Fibroblast of lung (primary cell): ENCODE data around the gene ATP23. TPM values are rescaled to one million over a fixed set of nuclear protein-coding genes. Genes with fewer than 3 reads are reported as not detected.

Experiments
- DNase-seq, 2 donors: peaks; one replicate each; pipeline versions ENCODE4 v3.0.0 to v3.0.0-alpha.2; 2010; ENCODE audit warnings: low read depth in 2 of 2
- H2AFZ ChIP-seq: 2 replicates; pipeline ENCODE4 v1.5.1; 2012; ENCODE audit warnings: low read length, control low read depth, inconsistent platforms
- H3K27ac ChIP-seq: 2 replicates; pipeline ENCODE4 v1.5.1; 2011; ENCODE audit warnings: low read length, control low read depth; ENCODE audit not compliant: insufficient read depth
- H3K27me3 ChIP-seq: 2 replicates; pipeline ENCODE4 v1.5.1; 2011; ENCODE audit warnings: mild to moderate bottlenecking, low read length; ENCODE audit not compliant: control insufficient read depth, insufficient read depth
- H3K36me3 ChIP-seq: 2 replicates; pipeline ENCODE4 v1.5.1; 2011; ENCODE audit warnings: low read length; ENCODE audit not compliant: control insufficient read depth, insufficient read depth
- H3K4me1 ChIP-seq: 2 replicates; pipeline ENCODE4 v1.5.1; 2011; ENCODE audit warnings: low read length; ENCODE audit not compliant: control insufficient read depth, insufficient read depth; ENCODE audit errors: extremely low read depth
- H3K4me2 ChIP-seq: 2 replicates; pipeline ENCODE4 v1.5.1; 2011; ENCODE audit warnings: low read length, control low read depth; ENCODE audit not compliant: insufficient read depth; ENCODE audit errors: extremely low read depth
- H3K4me3 ChIP-seq, 4 experiments: fragments of 200-600 bp in 1 of 4; sonication (generic) in 1 of 4; replicated peaks in 1 of 4; 2 replicates each; pipeline ENCODE4 v1.5.1; 2011 to 2016; ENCODE audit warnings: low read length in 4 of 4, low read depth in 3 of 4, mild to moderate bottlenecking in 3 of 4, control low read depth in 2 of 4, inconsistent platforms in 1 of 4, mixed read lengths in 1 of 4; ENCODE audit not compliant: insufficient read depth in 1 of 4; ENCODE audit errors: control extremely low read depth in 1 of 4
- H3K79me2 ChIP-seq: 2 replicates; pipeline ENCODE4 v1.5.1; 2012; ENCODE audit warnings: mild to moderate bottlenecking, low read length, inconsistent platforms; ENCODE audit not compliant: control insufficient read depth, insufficient read depth
- H3K9ac ChIP-seq: 2 replicates; pipeline ENCODE4 v1.5.1; 2011; ENCODE audit warnings: mild to moderate bottlenecking, low read length, control low read depth; ENCODE audit not compliant: insufficient read depth
- H3K9me3 ChIP-seq: 2 replicates; pipeline ENCODE4 v1.5.1; 2012; ENCODE audit warnings: low read depth, low read length; ENCODE audit not compliant: control insufficient read depth, insufficient read depth
- H4K20me1 ChIP-seq: 2 replicates; pipeline ENCODE4 v1.5.1; 2011; ENCODE audit warnings: low read length; ENCODE audit not compliant: control insufficient read depth, insufficient read depth; ENCODE audit errors: extremely low read depth
- EZH2 ChIP-seq: IDR thresholded peaks from 2 replicates; pipeline ENCODE4 v1.5.1; 2012; ENCODE audit warnings: low read length, control low read depth, mild to moderate bottlenecking; ENCODE audit errors: missing control alignments
- polyA plus RNA-seq, 2 donors: library from polyadenylated mRNA; depleted of rRNA in 1 of 2; stranded (reverse) in 1 of 2; unstranded in 1 of 2; fragments of >200 nt; gene quantifications; 2 replicates each; pipeline ENCODE4 v1.2.1, GENCODE V29; 2011 to 2012; ENCODE audit warnings: missing spikeins in 1 of 2
- total RNA-seq: library from RNA; depleted of rRNA; stranded (reverse); fragments of >200 nt; gene quantifications from 2 replicates; pipeline ENCODE4 v1.2.1, GENCODE V29; 2014
- TF ChIP-seq, protein P1 (sequence below), 2 donors: IDR thresholded peaks in 1 of 2; conservative IDR thresholded peaks in 1 of 2; 1 replicate in 1 of 2; 2 replicates in 1 of 2; pipeline ENCODE4 v1.5.1; 2011 to 2012; ENCODE audit warnings: low read length in 2 of 2, control low read depth in 1 of 2, inconsistent platforms in 1 of 2, low read depth in 1 of 2, mild to moderate bottlenecking in 1 of 2

The ATP23 gene
- total and polyA plus RNA-seq, 2 donors (not counting 1 experiment from before 2014, with no cell fraction given), result 4.8 to 9.4 TPM

DNA sequence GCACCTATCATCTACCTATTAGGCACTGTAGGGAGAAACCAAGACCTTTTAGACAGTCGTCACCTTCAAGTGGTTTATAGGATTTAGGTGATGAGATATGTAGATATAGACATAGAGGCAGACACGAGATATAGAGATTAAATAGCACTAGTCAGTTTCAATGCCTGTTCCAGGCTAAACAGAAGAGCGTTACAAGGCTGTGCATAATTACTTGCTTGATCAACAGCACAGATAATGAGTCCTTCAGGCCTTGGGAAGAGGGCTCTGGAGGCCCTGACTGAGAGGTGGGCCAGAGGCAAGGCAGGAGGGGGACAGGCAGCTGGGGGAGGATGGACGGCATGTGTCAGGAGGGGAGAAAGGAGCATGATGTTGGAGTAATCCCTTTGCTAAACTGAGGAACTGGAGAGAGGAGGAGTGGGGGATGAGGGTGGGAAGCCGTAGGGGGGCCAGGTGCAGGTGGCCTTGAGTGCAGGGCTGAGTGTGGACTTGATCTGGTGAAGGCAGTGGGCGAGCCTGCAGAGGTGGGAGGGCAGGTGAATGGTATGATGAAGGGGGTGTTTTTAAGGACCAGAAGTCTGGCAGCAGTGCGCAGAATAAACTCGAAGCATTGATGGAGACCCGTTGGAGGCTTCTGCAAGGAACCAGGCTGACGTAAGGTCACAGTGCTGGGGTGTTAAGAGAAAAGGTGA lies 43.9 kb upstream of the ATP23 start:
- Histone ChIP-seq H3K27me3 (no peaks in the 10 kb centered on the region), H3K4me2 (peak overlapping the region; percentile 67), H2AFZ (no peak overlapping the region), H3K4me1 (peaks cover 45% of the 10 kb centered on the region), H4K20me1 (no peaks in the 10 kb centered on the region), H3K36me3 (no peaks in the 10 kb centered on the region), H3K9me3 (no peaks in the 10 kb centered on the region), H3K79me2 (no peaks in the 10 kb centered on the region), H3K9ac (no peak overlapping the region), H3K27ac (peak overlapping the region; percentile 93), H3K4me3 (peak overlapping the region in 2 of 4 experiments; percentile 23 to 57)
- DNase-seq, result no peak
- no peak for TF ChIP-seq EZH2
- TF ChIP-seq, protein P1, sequence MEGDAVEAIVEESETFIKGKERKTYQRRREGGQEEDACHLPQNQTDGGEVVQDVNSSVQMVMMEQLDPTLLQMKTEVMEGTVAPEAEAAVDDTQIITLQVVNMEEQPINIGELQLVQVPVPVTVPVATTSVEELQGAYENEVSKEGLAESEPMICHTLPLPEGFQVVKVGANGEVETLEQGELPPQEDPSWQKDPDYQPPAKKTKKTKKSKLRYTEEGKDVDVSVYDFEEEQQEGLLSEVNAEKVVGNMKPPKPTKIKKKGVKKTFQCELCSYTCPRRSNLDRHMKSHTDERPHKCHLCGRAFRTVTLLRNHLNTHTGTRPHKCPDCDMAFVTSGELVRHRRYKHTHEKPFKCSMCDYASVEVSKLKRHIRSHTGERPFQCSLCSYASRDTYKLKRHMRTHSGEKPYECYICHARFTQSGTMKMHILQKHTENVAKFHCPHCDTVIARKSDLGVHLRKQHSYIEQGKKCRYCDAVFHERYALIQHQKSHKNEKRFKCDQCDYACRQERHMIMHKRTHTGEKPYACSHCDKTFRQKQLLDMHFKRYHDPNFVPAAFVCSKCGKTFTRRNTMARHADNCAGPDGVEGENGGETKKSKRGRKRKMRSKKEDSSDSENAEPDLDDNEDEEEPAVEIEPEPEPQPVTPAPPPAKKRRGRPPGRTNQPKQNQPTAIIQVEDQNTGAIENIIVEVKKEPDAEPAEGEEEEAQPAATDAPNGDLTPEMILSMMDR (conservative IDR thresholded peaks at IDR 0.05 in 1 of 2, IDR thresholded peaks at IDR 0.05 in 1 of 2; ENCODE audit: low read depth in 1 of 2, low read length in 2 of 2), result no peak

DNA sequence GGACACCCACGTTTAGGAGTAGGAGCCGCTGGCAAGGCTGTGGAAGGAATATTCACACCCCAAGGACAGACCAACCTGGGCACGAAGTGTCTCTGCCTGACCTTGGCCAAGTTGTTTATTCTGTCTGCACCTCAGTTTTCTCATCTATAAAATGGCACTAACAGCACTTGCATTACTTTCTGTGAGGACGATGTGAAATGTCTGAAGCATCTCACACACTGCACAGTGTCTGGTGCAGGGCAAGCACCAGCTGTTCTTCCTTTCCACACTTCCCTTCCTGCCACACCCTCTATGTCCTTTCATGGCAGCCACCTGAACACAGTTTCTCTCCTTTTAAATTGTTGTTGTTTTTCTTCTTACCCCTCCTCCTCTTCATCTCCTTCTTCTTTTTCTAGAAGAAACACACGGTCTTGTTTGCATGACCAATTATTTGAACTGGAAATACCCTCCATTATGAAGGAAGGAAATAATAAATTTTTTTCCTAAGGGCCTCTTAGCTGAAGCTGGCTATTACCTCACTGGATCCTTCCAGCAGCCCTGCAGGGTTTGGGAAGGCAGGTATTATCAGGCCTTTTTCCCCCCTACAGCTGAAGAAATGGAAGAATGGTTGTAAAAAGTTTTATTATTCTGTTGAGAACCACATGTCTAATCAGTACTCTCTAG lies 42.9 kb upstream of the ATP23 start:
- H2AFZ ChIP-seq, result no peak overlapping the region
- no peaks in the 10 kb centered on the region for H3K79me2 ChIP-seq
- H3K36me3 ChIP-seq, result no peaks in the 10 kb centered on the region
- H3K27ac ChIP-seq, result no peak overlapping the region
- H3K4me2 ChIP-seq, result no peak overlapping the region
- DNase-seq, result no peak
- no peaks in the 10 kb centered on the region for H3K9me3 ChIP-seq
- H3K27me3 ChIP-seq, result no peaks in the 10 kb centered on the region
- no peak for TF ChIP-seq EZH2
- TF ChIP-seq, protein P1 (conservative IDR thresholded peaks at IDR 0.05 in 1 of 2, IDR thresholded peaks at IDR 0.05 in 1 of 2; ENCODE audit: low read depth in 1 of 2, low read length in 2 of 2), result no peak
- H3K4me1 ChIP-seq, result peaks cover 37% of the 10 kb centered on the region
- H3K9ac ChIP-seq, result no peak overlapping the region
- peak overlapping the region in 1 of 4 experiments; percentile 4 for H3K4me3 ChIP-seq
- H4K20me1 ChIP-seq, result no peaks in the 10 kb centered on the region

DNA sequence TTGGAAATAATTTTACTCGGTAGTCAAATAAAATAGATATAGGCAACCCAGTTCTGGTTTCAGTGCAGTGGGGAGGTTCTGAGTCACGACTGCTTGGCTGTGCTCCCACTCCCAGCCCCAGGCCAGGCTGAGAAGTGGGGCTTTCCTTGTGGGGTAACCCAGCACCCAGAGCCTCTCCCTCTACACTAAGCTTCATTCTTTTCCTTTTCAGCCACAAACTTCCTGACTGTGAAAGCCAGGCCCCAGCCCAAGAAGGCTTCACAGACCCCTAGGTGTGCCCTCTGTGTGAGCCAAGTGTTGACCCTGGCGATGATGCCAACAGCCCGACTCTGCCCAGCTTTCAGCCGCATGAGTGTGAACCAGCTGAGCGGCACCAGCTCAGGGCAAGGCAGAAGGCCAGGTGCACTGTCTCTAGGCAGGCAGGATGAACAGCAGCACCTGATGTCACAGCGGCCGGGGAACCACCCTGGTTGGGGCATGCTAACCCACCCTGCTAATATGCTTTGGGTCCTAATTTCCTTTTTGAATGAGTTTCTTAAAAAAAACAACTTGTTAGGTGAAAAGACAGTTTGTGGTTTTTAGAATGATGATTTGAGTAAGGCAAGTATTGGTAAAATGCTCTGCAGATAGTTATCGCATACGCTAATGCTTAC lies 42.2 kb upstream of the ATP23 start:
- TF ChIP-seq EZH2, result no peak
- TF ChIP-seq, protein P1 (conservative IDR thresholded peaks at IDR 0.05 in 1 of 2, IDR thresholded peaks at IDR 0.05 in 1 of 2; ENCODE audit: low read depth in 1 of 2, low read length in 2 of 2), result no peak
- Histone ChIP-seq H3K27ac (no peak overlapping the region), H3K27me3 (no peaks in the 10 kb centered on the region), H3K4me3 (no peak overlapping the region), H3K36me3 (no peaks in the 10 kb centered on the region), H3K4me2 (peak overlapping the region; percentile 9), H3K9ac (no peak overlapping the region), H2AFZ (peak overlapping the region; percentile 4), H3K9me3 (no peaks in the 10 kb centered on the region), H3K79me2 (no peaks in the 10 kb centered on the region), H4K20me1 (no peaks in the 10 kb centered on the region), H3K4me1 (peaks cover 36% of the 10 kb centered on the region)
- peak; percentile 54 to 69 for DNase-seq
